Measurements from ENCODE around the gene SSTR3. TPM values are rescaled to one million over a fixed set of nuclear protein-coding genes. Genes with fewer than 3 reads are reported as not detected.

Gene SSTR3
- total and polyA plus RNA-seq, 2 donors (not counting 1 experiment from before 2014, with no cell fraction given), result 0.64 to 0.98 TPM

- ChIA-PET POLR2A (interaction anchor here (1.0 to 4.0 kb wide), 5 partner anchors 11 to 26 kb away, joined by 5 to 21 read pairs (median 10); partner anchors contain the start of gene RAC2), CTCF (interaction anchor here (2.9 to 11.7 kb wide), 4 partner anchors 12 to 42 kb away, joined by 17 to 129 read pairs (median 54); partner anchors contain the start of gene RAC2)
- peak overlapping the region; percentile 52 for H3K9ac ChIP-seq (ENCODE audit: low read length)
- ATAC-seq (ENCODE audit: low read depth) (no peak), DNase-seq (no peak)
- peaks cover 0 to 8% (median 0%) of the 10 kb centered on the region in 3 donors for H3K9me3 ChIP-seq (ENCODE audit: control extremely low read depth in 1 of 3, control insufficient read depth in 2 of 3, insufficient read depth in 1 of 3, low read length in 2 of 3)
- Mint-ChIP-seq H3K27ac (peak overlapping the region; percentile 94), H3K4me3 (peak overlapping the region; percentile 69), H3K4me1 (peaks cover 63% of the 10 kb centered on the region), H3K9me3 (ENCODE audit: insufficient read depth) (no peaks in the 10 kb centered on the region), H3K27me3 (no peaks in the 10 kb centered on the region)
- intact Hi-C loops (cut with micrococcal nuclease), result loop anchor here (1.0 kb wide), 1 partner anchor 19 kb away; no protein-coding TSS in a partner anchor
- H3K4me1 ChIP-seq (ENCODE audit: control insufficient read depth in 2 of 2, insufficient read depth in 2 of 2, low read length in 2 of 2), result peaks cover 60 to 69% of the 10 kb centered on the region in 2 donors
- H4K20me1 ChIP-seq (ENCODE audit: control insufficient read depth, insufficient read depth, low read length, poor library complexity, severe bottlenecking), result no peaks in the 10 kb centered on the region
- H3K4me2 ChIP-seq (replicated peaks; ENCODE audit: low read depth, low read length, poor library complexity, severe bottlenecking), result peak overlapping the region; percentile 78
- H3K79me2 ChIP-seq (ENCODE audit: control insufficient read depth, insufficient read depth, low read length), result peaks cover 25% of the 10 kb centered on the region
- peak overlapping the region in 4 of 5 experiments; percentile 11 to 27 (median 21) for H3K4me3 ChIP-seq (ENCODE audit: control extremely low read depth in 1 of 5, extremely low read depth in 1 of 5, insufficient read depth in 1 of 5, low read depth in 2 of 5, low read length in 4 of 5)
- H3K27me3 ChIP-seq (replicated peaks in 1 of 4; ENCODE audit: control extremely low read depth in 1 of 4, control insufficient read depth in 3 of 4, insufficient read depth in 4 of 4, low read length in 3 of 4), result no peaks in the 10 kb centered on the region
- WGBS (ENCODE audit: insufficient coverage), result 50% methylated on average over 1 of the region's 6 CpGs
- H2AFZ ChIP-seq (ENCODE audit: insufficient read depth, low read depth, low read length, poor library complexity, severe bottlenecking), result no peak overlapping the region
- peaks cover 0 to 2% of the 10 kb centered on the region in 2 experiments for H3K36me3 ChIP-seq (replicated peaks in 1 of 2; ENCODE audit: control extremely low read depth in 1 of 2, control insufficient read depth in 1 of 2, extremely low read depth in 1 of 2, insufficient read depth in 2 of 2, low read length in 1 of 2)
- no peak for TF ChIP-seq CTCF (IDR thresholded peaks at IDR 0.05)
- TF ChIP-seq EZH2 (IDR thresholded peaks at IDR 0.05; ENCODE audit: borderline replicate concordance, insufficient read depth, low read depth, low read length, poor library complexity, severe bottlenecking), result no peak
- peak overlapping the region; percentile 87 to 93 for H3K27ac ChIP-seq (ENCODE audit: low read length in 2 of 2)
These were observed 6.1 kb upstream of the SSTR3 start for GRCh38 chr22:37218399-37218770.

GRCh38 chr22:37215890-37216289 lies 3.6 kb upstream of the SSTR3 start:
- no peak for ATAC-seq (ENCODE audit: low read depth)
- Mint-ChIP-seq H3K9me3 (ENCODE audit: insufficient read depth) (no peaks in the 10 kb centered on the region), H3K27me3 (no peaks in the 10 kb centered on the region), H3K4me3 (no peak overlapping the region), H3K4me1 (peaks cover 40% of the 10 kb centered on the region), H3K27ac (no peak overlapping the region)
- no CpG with 5 or more reads among the region's 9 CpGs for WGBS (ENCODE audit: insufficient coverage)
- Histone ChIP-seq H4K20me1 (ENCODE audit: control insufficient read depth, insufficient read depth, low read length, poor library complexity, severe bottlenecking) (no peaks in the 10 kb centered on the region), H2AFZ (ENCODE audit: insufficient read depth, low read depth, low read length, poor library complexity, severe bottlenecking) (no peak overlapping the region), H3K27ac (ENCODE audit: low read length in 2 of 2) (no peak overlapping the region), H3K4me1 (ENCODE audit: control insufficient read depth in 2 of 2, insufficient read depth in 2 of 2, low read length in 2 of 2) (peaks cover 35 to 44% of the 10 kb centered on the region in 2 donors), H3K79me2 (ENCODE audit: control insufficient read depth, insufficient read depth, low read length) (peaks cover 18% of the 10 kb centered on the region), H3K4me3 (ENCODE audit: control extremely low read depth in 1 of 5, extremely low read depth in 1 of 5, insufficient read depth in 1 of 5, low read depth in 2 of 5, low read length in 4 of 5) (no peak overlapping the region), H3K9me3 (ENCODE audit: control extremely low read depth in 1 of 3, control insufficient read depth in 2 of 3, insufficient read depth in 1 of 3, low read length in 2 of 3) (no peaks in the 10 kb centered on the region), H3K9ac (ENCODE audit: low read length) (no peak overlapping the region), H3K27me3 (replicated peaks in 1 of 4; ENCODE audit: control extremely low read depth in 1 of 4, control insufficient read depth in 3 of 4, insufficient read depth in 4 of 4, low read length in 3 of 4) (no peaks in the 10 kb centered on the region), H3K4me2 (replicated peaks; ENCODE audit: low read depth, low read length, poor library complexity, severe bottlenecking) (no peak overlapping the region), H3K36me3 (replicated peaks in 1 of 2; ENCODE audit: control extremely low read depth in 1 of 2, control insufficient read depth in 1 of 2, extremely low read depth in 1 of 2, insufficient read depth in 2 of 2, low read length in 1 of 2) (no peaks in the 10 kb centered on the region)
- intact Hi-C loops (cut with micrococcal nuclease), result no loop called here
- ChIA-PET POLR2A (interaction anchor here (0.6 kb wide), 1 partner anchor 267 kb away, joined by 3 read pairs; no protein-coding TSS in a partner anchor), CTCF (interaction anchor here (0.8 to 11.7 kb wide), 6 partner anchors 12 to 66 kb away, joined by 3 to 129 read pairs (median 16); partner anchors contain the start of genes CYTH4 and RAC2)
- TF ChIP-seq CTCF (IDR thresholded peaks at IDR 0.05) (no peak), EZH2 (IDR thresholded peaks at IDR 0.05; ENCODE audit: borderline replicate concordance, insufficient read depth, low read depth, low read length, poor library complexity, severe bottlenecking) (no peak)
- no peak for DNase-seq

Measured in B cell (primary cell).